ENCODE data around the gene NQO2.

Gene NQO2

DNA sequence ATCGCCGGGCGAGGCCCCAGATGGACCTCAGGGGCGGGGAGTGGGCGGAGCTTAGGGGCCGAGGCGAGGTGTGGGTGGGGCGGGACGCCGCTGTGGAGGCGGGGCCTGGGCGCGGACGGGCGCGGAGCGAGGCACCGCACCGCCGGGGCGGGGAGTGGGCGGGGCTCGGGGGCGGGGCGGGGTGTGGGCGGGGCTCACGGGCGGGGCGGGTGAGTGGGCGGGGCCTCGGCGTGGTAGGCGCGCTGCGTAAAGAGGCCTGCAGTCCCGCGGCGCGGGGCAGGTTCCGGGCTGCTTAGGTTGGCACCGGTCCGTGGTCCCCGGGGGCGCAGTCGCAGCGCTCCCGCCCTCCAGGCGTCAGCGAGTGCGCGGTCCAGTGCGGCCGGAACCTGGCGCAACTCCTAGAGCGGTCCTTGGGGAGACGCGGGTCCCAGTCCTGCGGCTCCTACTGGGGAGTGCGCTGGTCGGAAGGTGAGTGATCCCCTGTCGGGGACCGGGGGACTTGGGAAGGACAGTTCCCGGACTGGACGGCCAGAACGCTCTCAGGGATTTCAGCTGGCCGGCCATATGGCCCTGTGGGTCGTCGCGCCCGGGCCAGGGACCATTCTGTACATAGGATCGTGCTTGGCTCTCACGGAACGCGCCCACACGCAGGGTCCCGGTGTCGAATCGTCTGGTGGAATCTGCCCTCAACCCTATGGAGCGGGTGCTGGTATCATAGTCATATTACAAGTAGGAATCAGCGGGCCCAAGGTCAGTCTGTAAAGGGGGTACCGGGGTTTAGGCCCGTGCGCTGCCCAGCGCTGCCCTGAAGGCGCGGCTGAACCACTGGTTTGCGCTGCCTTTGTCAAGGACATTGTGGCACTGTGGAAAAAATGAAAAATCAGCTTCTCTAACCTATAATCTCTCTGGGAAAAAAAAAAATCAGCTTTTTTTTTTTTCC is at the start of gene NQO2:
Gene NQO2 (plus strand): TSS at position 277 of the 940 bp plus-strand sequence. CDS start 6,659 bp downstream, outside the sequence.
- H3K36me3 ChIP-seq: peaks cover 24% of the 10 kb centered on the region
- H3K4me1 ChIP-seq (ENCODE audit: control insufficient read depth in 1 of 2, insufficient read depth in 1 of 2, low read depth in 1 of 2, low read length in 1 of 2): peaks cover 46 to 54% of the 10 kb centered on the region in 2 experiments
- peak within 1 kb of the TSS; percentile 93 for H3K27ac ChIP-seq
- H3K27me3 ChIP-seq: no peaks in the 10 kb centered on the region
- H3K9me3 ChIP-seq: no peaks in the 10 kb centered on the region
- peak within 1 kb of the TSS; percentile 98 for H3K4me3 ChIP-seq (ENCODE audit: low read depth in 1 of 2, low read length in 1 of 2)
- TF ChIP-seq, protein P1, sequence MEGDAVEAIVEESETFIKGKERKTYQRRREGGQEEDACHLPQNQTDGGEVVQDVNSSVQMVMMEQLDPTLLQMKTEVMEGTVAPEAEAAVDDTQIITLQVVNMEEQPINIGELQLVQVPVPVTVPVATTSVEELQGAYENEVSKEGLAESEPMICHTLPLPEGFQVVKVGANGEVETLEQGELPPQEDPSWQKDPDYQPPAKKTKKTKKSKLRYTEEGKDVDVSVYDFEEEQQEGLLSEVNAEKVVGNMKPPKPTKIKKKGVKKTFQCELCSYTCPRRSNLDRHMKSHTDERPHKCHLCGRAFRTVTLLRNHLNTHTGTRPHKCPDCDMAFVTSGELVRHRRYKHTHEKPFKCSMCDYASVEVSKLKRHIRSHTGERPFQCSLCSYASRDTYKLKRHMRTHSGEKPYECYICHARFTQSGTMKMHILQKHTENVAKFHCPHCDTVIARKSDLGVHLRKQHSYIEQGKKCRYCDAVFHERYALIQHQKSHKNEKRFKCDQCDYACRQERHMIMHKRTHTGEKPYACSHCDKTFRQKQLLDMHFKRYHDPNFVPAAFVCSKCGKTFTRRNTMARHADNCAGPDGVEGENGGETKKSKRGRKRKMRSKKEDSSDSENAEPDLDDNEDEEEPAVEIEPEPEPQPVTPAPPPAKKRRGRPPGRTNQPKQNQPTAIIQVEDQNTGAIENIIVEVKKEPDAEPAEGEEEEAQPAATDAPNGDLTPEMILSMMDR (IDR thresholded peaks at IDR 0.05): peak; percentile 67

- H3K27ac ChIP-seq: peak overlapping the region; percentile 35
- TF ChIP-seq, protein P1 (IDR thresholded peaks at IDR 0.05): no peak
- H3K4me3 ChIP-seq (ENCODE audit: low read depth in 1 of 2, low read length in 1 of 2): no peak overlapping the region
- H3K27me3 ChIP-seq: no peaks in the 10 kb centered on the region
- peaks cover 18 to 23% of the 10 kb centered on the region in 2 experiments for H3K4me1 ChIP-seq (ENCODE audit: control insufficient read depth in 1 of 2, insufficient read depth in 1 of 2, low read depth in 1 of 2, low read length in 1 of 2)
- H3K36me3 ChIP-seq: peaks cover 17% of the 10 kb centered on the region
- H3K9me3 ChIP-seq: no peaks in the 10 kb centered on the region
These were observed 49.0 kb upstream of the NQO2 start for GRCh38 chr6:2950713-2951112.

GRCh38 chr6:2951728-2952127 is 48.0 kb upstream of the NQO2 start:
- TF ChIP-seq, protein P1 (IDR thresholded peaks at IDR 0.05): peak; percentile 34
- H3K4me1 ChIP-seq (ENCODE audit: control insufficient read depth in 1 of 2, insufficient read depth in 1 of 2, low read depth in 1 of 2, low read length in 1 of 2): peaks cover 18 to 23% of the 10 kb centered on the region in 2 experiments
- no peaks in the 10 kb centered on the region for H3K27me3 ChIP-seq
- peak overlapping the region; percentile 77 for H3K27ac ChIP-seq
- peaks cover 17% of the 10 kb centered on the region for H3K36me3 ChIP-seq
- peak overlapping the region; percentile 16 to 19 for H3K4me3 ChIP-seq (ENCODE audit: low read depth in 1 of 2, low read length in 1 of 2)
- H3K9me3 ChIP-seq: no peaks in the 10 kb centered on the region

DNA sequence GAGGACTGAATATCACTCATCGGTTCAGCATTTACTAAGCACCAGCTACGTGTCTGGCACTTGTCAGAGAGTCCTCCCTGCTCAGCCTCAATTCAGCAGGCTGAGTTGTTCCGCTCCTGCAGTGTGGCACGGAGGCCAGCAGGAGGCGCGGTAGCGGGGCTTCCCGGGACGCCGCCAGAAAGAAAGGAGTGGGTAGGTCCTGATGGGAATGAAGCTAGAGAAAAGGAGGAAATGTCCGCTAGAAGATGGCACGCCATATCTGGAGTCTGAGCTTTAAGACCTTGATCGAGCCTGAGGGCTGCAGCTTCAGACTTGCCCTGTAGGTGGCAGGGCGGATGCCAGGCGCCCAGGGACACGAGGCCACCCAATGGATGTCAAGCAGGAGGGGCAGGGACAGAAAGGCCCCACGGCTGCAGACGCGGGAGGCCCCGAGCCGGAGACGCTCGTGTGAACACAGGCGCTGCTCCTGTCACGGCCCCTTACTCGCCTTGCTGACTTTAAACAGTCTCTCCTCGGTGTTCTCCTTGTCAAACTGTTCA is 47.1 kb upstream of the NQO2 start:
- TF ChIP-seq, protein P1 (IDR thresholded peaks at IDR 0.05): peak; percentile 69
- Histone ChIP-seq H3K4me1 (ENCODE audit: control insufficient read depth in 1 of 2, insufficient read depth in 1 of 2, low read depth in 1 of 2, low read length in 1 of 2) (peaks cover 18 to 23% of the 10 kb centered on the region in 2 experiments), H3K27ac (peak overlapping the region; percentile 77), H3K4me3 (ENCODE audit: low read depth in 1 of 2, low read length in 1 of 2) (peak overlapping the region in 1 of 2 experiments; percentile 18), H3K9me3 (no peaks in the 10 kb centered on the region), H3K36me3 (peaks cover 14% of the 10 kb centered on the region), H3K27me3 (no peaks in the 10 kb centered on the region)

DNA sequence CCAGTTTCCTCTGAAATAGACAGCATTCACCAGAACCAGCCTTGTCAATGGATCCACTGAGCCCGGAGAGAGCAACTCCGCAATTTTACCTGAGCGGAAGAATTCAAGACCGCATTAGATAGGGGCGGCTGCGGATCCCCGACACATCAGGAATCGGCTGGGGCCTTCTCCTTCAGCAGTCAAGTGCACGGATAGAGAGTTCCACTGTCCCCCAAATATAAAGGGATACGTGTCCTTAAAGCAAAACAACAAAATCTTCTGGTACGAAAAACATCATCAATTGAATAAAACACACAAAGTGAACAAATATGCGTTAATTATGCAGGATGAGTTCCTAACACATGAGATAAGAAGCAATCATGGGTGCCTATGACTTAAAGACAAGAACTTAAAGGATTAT is 46.6 kb upstream of the NQO2 start:
- Histone ChIP-seq H3K4me3 (ENCODE audit: low read depth in 1 of 2, low read length in 1 of 2) (no peak overlapping the region), H3K27ac (peak overlapping the region; percentile 77), H3K9me3 (no peaks in the 10 kb centered on the region), H3K27me3 (no peaks in the 10 kb centered on the region), H3K4me1 (ENCODE audit: control insufficient read depth in 1 of 2, insufficient read depth in 1 of 2, low read depth in 1 of 2, low read length in 1 of 2) (peaks cover 23 to 27% of the 10 kb centered on the region in 2 experiments), H3K36me3 (peaks cover 10% of the 10 kb centered on the region)
- TF ChIP-seq, protein P1 (IDR thresholded peaks at IDR 0.05): no peak
